Right renal cortex interstitium (tissue), 3 donors: ENCODE measurements around the gene SLC9A5. TPM values are rescaled to one million over a fixed set of nuclear protein-coding genes. Genes with fewer than 3 reads are reported as not detected.

Experiments used
- DNase-seq, 3 donors: peaks; one replicate each; pipeline ENCODE4 v3.0.0-alpha.2; 2013; ENCODE audit warnings: low read depth in 3 of 3, low spot score in 2 of 3
- polyA plus RNA-seq, 3 donors: library from polyadenylated mRNA; unstranded; fragments of 120-200 nt; gene quantifications; one replicate each; pipeline ENCODE4 v1.2.1, GENCODE V29; 2013; ENCODE audit not compliant: insufficient read length in 3 of 3

The SLC9A5 gene
- polyA plus RNA-seq, 3 donors, result 2.4 to 3.6 (median 2.9) TPM

DNA sequence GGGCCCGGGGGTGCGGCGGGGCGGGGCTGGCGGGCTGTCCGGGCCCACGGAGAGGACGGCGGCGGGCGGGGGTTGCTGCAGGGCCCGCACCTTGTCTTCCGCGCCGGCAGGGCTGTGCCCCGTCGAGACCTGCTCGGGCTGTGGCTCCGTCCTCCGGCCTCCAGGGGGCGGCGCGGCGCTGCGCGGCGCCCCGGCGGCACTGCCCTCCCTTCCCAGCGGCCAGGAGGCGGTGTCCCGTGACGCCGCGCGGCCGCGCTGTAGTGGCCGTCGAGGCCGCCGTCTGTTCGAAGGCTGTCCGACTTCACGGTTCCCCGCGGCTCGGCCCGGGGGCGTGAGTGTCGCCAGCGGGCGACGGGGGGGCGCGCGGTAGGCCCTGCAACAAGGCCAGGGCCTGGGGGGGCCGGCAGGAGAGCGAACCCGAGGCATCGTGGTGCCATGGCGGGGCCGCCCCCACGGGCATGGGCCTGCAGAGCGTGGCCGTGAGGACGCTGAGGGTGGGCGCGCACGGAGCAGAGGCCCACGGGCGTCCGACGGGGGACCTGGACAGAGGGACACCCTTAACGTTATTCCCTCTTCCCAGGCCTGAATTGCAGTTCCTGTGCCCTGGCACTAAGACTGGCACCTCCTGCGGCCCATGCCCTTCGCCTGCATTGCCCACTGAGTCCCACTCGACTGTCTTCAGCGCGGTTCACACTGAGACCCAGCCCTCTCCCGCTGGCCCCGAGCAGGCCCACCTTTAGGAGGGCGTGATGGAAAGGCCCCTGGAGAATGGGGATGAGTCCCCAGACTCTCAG is 30.7 kb downstream of the SLC9A5 start, which contains the start of gene PLEKHG4:
TSS of gene PLEKHG4 (plus strand) at position 237 of the 794 bp plus-strand sequence. CDS start at position 750, 513 bp downstream.
- DNase-seq, result peak; percentile 31 to 73 (median 62)

DNA sequence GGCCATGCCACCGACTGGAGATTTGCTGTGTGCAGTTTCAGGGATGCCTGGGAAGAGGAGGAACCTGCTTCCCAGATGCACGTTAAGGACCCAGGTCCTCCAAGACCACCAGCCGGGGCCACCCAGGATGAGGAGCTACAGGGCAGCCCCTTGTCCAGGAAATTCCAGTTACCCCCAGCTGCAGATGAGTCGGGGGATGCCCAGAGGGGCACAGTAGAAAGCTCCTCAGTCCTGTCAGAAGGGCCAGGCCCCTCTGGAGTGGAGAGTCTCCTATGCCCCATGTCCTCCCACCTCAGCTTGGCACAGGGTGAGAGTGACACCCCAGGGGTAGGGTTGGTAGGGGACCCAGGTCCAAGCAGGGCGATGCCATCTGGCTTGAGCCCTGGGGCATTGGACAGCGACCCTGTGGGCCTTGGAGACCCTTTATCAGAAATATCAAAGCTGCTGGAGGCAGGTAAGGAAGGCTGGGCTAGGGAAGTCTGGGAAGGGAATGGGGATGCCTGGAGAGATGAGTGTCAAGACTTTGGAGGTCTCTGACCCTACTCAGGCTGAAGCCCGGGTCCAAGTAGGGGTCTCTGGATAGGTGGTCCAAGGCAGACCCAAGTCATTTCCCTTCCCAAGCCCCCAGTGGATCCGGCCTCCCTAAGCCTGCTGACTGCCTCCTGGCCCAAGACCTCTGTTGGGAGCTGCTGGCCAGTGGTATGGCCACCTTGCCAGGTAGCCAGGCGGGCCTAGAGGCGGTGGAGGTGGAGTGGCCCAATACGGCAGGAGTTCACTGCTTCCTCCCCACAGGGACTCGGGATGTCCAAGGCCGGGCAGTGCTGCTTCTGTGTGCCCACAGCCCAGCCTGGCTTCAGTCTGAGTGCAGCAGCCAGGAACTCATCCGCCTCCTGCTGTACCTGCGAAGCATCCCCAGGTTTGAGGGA is 31.6 kb downstream of the SLC9A5 start:
- no peak for DNase-seq

DNA sequence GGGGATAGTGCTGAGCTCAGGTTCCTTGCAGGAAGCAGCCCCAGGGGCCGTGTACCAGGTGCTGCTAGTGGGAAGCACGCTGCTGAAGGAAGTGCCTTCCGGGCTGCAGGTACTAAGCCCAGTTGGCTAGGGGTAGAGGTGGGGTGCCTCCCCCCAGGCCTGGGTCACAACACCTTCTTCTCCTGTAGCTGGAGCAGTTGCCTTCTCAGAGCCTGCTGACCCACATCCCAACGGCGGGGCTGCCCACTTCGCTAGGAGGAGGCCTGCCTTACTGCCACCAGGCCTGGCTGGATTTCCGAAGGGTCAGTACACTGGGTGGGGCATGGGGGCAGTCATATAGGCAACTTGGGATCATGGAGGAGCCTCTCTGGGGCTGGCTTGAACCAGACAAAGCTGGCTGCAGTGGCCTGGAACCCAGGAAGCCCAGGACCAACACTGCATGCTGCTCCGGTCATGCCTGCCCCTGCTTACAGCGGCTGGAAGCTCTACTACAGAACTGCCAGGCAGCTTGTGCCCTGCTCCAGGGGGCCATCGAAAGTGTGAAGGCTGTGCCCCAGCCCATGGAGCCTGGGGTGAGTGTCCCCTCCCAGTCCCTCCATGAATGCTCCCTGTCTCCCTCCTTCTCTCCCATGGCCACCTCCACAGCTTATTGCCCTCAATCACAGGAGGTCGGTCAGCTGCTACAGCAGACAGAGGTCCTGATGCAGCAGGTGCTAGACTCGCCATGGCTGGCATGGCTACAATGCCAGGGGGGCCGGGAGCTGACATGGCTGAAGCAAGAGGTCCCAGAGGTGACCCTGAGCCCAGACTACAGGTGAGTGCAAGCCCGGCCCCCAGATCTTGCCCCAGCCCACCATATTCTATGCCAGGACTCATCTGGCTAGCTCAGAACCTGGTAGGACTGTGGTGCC is 33.0 kb downstream of the SLC9A5 start:
- no peak for DNase-seq

DNA sequence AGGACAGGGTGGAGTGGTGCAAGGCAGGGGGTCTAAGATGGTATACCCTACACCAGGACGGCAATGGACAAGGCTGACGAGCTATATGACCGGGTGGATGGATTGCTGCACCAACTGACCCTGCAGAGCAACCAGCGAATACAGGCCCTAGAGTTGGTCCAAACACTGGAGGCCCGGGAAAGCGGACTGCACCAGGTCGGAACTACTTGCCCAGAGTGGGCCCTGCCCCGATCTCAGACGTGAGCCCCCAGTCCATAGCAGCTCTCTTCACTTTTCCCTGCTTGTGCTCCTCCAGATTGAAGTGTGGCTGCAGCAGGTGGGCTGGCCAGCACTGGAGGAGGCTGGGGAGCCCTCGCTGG is 33.6 kb downstream of the SLC9A5 start:
- DNase-seq, result no peak

DNA sequence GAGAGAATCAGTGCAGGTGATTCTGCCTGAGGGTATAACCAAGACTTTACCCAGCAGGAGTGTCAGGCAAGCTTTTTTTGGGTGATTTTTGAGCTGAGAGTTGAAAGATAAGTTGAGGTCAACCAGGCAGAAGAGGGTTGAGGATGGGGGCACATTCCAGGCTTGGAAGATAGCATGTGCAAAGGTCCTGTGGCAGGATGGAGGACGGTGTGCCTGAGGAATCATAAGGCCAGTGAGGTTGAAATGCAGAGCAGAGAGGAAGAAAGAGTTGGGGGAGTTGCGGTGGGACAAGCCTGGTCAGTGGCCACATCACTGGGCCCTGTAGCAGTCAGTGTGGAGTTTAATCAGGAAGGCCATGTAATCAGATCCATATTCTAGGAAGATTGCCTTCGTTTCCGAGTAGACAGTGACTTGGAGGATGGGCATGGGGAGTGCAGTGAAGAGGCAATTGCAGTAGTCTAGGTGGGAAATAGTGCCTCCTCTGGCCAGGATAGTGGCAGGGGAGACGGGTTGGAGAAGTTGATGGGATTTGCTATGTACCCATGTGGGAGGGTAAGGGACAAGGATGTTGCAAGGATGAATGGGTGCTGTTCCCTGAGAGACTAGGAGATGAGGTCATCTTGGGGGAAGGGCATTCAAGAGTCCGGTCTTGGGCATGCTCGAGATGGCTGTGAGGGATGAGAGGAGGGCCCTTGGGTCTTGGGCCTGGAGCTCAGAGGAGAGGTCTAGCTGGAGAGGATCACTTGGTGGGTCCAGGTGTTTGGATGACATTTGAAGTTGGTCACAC is 34.5 kb downstream of the SLC9A5 start:
- DNase-seq, result no peak

DNA sequence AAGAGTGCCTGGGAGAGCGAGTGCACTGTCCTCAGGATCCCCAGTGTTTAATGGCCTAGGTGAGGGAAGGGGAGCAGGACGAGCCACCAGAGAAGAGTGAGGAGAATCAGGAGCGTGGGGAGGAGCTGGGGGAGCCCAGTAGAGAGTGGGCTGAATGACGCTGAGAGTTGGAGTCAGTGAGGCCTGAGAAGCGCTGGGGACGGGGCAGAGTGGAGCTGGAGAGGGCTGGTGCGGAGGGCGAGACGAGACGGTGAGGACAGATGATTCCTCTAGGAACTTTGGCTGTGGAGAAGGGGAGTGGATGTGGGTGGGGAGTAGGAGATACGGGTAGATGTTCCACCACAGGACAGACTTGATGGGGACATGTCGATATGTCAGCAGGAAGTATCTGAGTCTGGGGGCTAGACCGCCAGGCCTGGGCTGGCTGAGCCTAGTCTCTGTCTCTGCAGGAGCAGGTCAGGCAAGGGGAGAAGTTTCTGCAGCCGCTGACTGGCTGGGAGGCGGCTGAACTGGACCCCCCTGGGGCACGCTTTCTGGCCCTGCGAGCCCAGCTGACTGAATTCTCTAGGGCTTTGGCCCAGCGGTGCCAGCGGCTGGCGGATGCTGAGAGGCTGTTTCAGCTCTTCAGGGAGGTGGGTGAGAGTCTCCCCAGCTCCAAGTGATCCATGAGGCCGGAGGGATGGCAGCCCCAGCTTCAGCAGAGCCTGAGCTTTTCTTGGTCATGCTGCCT is 35.2 kb downstream of the SLC9A5 start:
- no peak for DNase-seq

DNA sequence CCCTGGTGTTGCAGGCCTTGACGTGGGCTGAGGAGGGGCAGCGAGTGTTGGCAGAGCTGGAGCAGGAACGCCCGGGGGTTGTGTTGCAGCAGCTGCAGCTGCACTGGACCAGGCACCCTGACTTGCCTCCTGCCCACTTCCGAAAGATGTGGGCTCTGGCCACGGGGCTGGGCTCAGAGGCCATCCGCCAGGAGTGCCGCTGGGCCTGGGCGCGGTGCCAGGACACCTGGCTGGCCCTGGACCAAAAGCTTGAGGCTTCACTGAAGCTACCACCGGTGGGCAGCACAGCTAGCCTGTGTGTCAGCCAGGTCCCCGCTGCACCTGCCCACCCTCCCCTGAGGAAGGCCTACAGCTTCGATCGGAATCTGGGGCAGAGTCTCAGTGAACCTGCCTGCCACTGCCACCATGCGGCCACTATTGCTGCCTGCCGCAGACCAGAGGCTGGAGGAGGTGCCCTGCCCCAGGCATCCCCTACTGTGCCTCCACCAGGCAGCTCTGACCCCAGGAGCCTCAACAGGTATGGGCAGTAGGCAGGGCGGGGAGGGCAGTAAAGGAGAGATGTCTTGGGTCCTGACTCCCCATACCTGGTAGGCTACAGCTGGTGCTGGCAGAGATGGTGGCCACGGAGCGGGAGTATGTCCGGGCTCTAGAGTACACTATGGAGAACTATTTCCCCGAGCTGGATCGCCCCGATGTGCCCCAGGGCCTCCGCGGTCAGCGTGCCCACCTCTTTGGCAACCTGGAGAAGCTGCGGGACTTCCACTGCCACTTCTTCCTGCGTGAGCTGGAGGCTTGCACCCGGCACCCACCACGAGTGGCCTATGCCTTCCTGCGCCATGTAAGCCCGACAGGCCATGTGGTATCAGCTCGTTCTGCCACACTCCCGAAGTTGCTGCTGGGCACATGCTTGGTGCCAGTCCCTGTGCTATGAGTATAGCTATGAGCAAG is 36.2 kb downstream of the SLC9A5 start:
- no peak for DNase-seq

DNA sequence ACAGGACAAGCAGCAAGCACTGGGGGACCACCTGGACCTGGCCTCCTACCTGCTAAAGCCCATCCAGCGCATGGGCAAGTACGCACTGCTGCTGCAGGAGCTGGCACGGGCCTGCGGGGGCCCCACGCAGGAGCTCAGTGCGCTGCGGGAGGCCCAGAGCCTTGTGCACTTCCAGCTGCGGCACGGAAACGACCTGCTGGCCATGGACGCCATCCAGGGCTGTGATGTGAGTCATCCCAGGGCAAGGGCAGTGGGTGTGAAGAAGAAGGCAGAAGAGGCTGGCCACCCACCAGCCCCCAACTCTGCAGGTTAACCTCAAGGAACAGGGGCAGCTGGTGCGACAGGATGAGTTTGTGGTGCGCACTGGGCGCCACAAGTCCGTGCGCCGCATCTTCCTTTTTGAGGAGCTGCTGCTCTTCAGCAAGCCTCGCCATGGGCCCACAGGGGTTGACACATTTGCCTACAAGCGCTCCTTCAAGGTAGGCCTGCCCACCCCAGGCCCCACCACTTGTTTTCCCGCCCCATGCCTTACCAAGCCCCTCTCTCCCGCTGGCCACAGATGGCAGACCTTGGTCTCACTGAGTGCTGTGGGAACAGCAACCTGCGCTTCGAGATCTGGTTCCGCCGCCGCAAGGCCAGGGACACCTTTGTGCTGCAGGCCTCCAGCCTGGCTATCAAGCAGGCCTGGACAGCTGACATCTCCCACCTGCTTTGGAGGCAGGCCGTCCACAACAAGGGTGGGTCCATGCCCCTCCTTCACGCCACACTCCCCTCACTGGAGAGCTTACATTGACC is 37.9 kb downstream of the SLC9A5 start:
- DNase-seq, result no peak

DNA sequence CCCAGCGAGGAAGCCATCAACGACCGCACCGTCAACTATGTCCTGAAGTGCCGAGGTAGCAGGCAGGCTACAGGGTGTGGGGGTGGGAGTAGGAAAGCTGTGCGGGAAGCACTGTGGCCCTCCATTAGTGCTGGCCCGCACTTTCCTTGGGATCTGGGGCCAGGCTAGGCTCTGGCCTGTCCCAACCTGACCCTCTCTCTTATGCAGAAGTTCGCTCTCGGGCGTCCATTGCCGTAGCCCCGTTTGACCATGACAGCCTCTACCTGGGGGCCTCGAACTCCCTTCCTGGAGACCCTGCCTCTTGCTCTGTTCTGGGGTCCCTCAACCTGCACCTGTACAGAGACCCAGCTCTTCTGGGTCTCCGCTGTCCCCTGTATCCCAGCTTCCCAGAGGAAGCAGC is 39.2 kb downstream of the SLC9A5 start:
- DNase-seq, result no peak

DNA sequence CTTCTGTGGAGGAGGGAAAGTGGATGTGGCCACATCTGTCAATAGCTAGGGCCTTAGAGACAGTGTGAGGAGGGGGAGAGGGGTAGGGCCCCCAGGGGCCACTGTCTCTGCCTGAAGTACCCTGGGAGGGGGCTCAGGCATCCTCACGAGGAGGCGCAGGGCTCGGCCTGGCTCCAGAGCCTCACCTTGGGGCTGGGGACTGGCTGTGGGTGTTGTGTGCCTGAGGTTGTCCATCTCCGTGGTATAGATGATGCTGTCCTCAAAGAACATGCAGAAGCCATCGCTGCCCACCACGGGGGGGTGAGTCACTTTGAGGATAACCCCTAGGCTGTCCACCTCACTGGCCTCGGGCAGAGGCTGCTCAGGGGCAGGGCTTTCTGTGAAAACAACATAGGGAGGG is 42.7 kb downstream of the SLC9A5 start:
- DNase-seq, result no peak

DNA sequence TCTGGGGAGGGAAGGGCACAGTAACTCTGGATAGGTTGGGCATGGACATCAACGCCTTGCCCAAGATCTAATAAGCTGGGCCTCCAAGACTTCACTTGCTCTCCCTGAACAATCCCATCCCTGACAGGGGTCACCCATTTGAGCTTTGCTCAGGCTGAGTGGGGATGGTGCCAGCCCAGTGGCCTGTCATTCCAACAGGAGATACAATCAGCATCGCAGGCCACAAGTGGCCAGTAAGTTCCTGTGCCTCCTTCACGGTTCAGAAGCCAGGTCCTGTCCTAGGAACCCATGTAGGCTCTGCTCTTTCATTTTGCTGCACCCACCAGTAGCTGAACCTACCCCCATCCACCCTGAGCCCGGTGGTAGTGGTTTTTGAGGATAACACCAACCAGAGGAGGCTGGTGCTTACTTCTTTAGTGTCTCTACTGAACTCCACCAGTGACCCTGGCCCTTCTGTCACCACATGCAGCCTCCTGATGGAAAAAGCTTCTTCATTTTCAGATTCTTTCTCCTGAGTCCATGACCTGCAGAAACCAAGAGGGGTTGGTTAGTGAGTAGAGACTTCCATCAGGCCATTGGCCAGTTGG is 45.5 kb downstream of the SLC9A5 start:
- DNase-seq, result no peak

DNA sequence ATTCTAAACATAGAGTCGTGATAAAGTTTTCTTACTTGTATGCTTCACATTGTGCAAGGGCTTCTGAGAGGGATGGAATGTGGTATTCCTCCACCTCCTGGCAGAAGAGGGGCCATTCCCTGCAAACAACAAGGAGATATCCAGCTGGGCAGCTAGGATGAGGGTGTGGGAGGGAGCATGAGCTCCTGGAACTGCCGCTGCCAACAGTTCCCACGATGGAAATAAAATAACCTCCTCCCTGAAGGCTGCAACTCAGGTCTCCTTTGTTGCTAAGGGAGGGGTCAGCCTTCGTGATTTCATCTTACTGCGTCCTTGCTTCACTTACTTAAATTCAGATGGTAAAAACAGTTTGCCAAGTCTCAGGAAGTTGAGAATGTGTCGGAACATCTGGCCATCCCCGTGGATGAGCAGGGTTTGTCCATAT is 46.2 kb downstream of the SLC9A5 start:
- DNase-seq, result no peak

DNA sequence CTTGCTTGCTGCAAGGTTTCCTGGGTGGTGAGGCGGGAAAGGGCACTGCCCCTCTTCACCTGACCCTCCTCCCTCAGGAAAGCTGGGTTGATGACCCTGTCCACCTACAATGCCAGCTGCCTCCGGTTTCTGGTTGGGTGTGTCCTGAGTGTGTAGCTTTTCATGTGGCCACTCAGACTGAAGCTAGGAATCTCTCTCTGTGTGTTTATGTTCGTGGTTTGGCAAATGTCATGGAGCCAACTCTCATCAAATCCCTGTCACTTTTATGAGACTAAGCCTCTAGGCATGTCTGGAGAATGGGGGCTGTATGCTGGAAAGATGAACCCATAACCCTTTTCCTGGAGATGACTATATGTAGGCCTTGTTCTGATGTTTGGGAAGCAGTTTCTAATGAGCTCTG is 47.6 kb downstream of the SLC9A5 start:
- DNase-seq, result no peak

DNA sequence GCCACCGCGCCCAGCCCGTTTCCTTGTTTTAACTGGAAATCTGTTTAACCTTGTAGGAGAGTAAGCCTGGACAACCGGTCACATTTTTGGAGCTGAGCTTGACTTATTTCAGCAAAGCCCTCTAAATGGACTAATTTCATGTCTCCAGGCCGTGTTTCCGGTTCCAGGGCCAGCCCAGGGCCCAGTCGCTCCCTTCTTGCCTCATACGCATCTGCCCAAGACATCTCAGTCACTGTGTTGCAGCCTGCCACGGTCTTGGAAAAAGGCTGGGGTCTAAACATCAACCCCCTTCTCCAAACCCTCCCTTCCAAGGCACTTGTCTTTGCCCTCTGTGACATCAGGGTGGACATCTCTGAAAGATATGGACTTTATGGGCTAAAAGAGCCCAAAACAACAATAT is 49.5 kb downstream of the SLC9A5 start:
- no peak for DNase-seq

DNA sequence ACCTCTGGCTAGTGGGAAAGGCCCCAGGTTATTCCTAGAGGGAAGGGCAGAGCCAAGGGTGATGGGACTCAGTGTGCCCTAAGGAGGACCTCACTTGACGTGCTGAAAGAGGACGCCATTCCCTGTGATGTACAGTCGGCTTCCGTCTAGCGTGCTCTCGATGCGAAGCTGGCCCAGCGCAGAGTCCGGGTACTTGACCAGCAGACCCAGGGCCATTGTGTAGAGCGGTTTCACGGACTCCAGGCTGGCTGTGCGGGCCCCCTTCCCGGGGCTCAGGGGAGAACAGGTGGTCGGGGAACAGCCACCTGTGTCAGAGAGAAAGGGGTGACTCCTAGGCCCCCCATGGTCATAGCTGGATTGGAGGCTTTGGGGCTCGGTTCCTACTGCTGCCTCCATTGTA is 50.5 kb downstream of the SLC9A5 start:
- DNase-seq, result no peak

DNA sequence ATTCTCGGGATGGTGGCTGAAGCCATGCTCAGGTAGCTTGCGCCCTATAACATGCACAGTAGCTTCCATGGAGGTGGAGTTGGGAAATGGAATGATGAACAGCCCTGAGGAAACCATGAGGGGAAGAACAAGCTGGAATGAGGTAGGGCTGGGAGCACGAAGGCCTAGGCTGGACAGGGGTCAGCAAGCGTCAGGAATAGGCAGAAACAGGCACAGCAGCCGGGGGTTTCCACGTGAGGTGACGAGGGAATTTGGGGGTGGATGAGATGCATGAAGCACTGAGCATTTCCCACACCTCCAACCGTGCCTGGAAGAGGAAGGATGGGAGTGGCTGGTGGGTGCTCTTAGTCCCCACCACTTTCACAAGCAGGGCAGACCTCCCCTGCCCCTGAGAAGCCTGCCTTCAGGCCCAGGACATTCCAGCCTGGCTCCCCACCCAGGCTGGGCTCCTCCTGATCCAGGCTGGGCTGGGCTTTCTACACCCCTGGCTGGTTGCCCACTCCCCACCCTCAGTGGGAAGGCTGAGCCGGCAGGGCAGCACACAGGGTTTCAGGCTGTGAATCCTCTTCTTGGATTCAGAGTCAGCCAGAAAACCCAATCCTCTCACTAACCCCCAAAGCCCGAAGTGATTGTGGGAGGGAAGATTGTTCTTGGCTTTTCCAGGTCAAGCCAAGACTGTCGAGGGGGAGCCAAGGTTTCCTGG is 52.5 kb downstream of the SLC9A5 start:
- DNase-seq, result no peak
